T-helper 9 cell (primary cell): ENCODE results near the gene PLA2G4E.
A peak's percentile ranks its signal among the peaks of the same experiment; 100 is the strongest.

Experiments used
- DNase-seq: peaks from one replicate; pipeline ENCODE4 v3.0.0-alpha.2; 2020
- total RNA-seq, 2 donors: gene quantifications; one replicate each; lab custom pipeline; 2026; lab: John Stamatoyannopoulos, UW

PLA2G4E gene
- 0 reads per million in 2 donors for total RNA-seq

GRCh38 chr15:42020713-42021273, at the start of gene PLA2G4E:
PLA2G4E (minus strand) TSS chr15:42021042; CDS start chr15:42021030, 12 bp downstream.
- no peak for DNase-seq

GRCh38 chr15:42070279-42070975, 49.6 kb upstream of the PLA2G4E start:
- no peak for DNase-seq

- DNase-seq = no peak
Observed at GRCh38 chr15:42069496-42070278, 48.8 kb upstream of the PLA2G4E start.

GRCh38 chr15:42069025-42069424, 48.2 kb upstream of the PLA2G4E start:
- DNase-seq = no peak

- no peak for DNase-seq
Observed at GRCh38 chr15:42068601-42069000, 47.8 kb upstream of the PLA2G4E start.

GRCh38 chr15:42066764-42067415, 46.0 kb upstream of the PLA2G4E start:
- no peak for DNase-seq

GRCh38 chr15:42065468-42065867, 44.6 kb upstream of the PLA2G4E start:
- no peak for DNase-seq

- no peak for DNase-seq
Observed at GRCh38 chr15:42065033-42065432, 44.2 kb upstream of the PLA2G4E start.

- DNase-seq = no peak
Observed at GRCh38 chr15:42064271-42064670, 43.4 kb upstream of the PLA2G4E start.

GRCh38 chr15:42063122-42063848, 42.4 kb upstream of the PLA2G4E start:
- no peak for DNase-seq

GRCh38 chr15:42062284-42062806, 41.5 kb upstream of the PLA2G4E start:
- DNase-seq = no peak

- DNase-seq = no peak
Observed at GRCh38 chr15:42060797-42061196, 40.0 kb upstream of the PLA2G4E start.

- DNase-seq = no peak
Observed at GRCh38 chr15:42060477-42060763, 39.6 kb upstream of the PLA2G4E start.

GRCh38 chr15:42059661-42060476, 39.0 kb upstream of the PLA2G4E start:
- peak; percentile 73 for DNase-seq

GRCh38 chr15:42058791-42059190, 37.9 kb upstream of the PLA2G4E start:
- no peak for DNase-seq

- no peak for DNase-seq
Observed at GRCh38 chr15:42057799-42058646, 37.2 kb upstream of the PLA2G4E start.

- DNase-seq = peak; percentile 41
Observed at GRCh38 chr15:42056934-42057798, 36.3 kb upstream of the PLA2G4E start.

GRCh38 chr15:42053914-42054313, 33.1 kb upstream of the PLA2G4E start:
- no peak for DNase-seq

- DNase-seq = no peak
Observed at GRCh38 chr15:42053010-42053409, 32.2 kb upstream of the PLA2G4E start.
